Activated B cell treated with CpG ODN at 0.5 μM for 24 hours (primary cell): ENCODE measurements around the gene NME3. TPM values are rescaled to one million over a fixed set of nuclear protein-coding genes. Genes with fewer than 3 reads are reported as not detected.

ENCODE experiments used
- ATAC-seq: fragments of 200-7000 bp; cut with Tn5 transposase; one replicate; pipeline ENCODE4 v1.10.0; 2021; ENCODE audit warnings: low read depth, mild to moderate bottlenecking, moderate library complexity
- CTCF ChIA-PET: fragments of 350-600 bp; sonication (Branson Sonifier 250); formaldehyde crosslinking; loops from one replicate; lab custom pipeline; 2021; ENCODE audit warnings: antibody characterized with exemption; lab: Charles Lee
- POLR2A ChIA-PET: fragments of 350-600 bp; sonication (Branson Sonifier 250); formaldehyde crosslinking; loops from one replicate; lab custom pipeline; 2021; ENCODE audit warnings: antibody characterized with exemption; lab: Charles Lee
- DNase-seq: peaks from one replicate; pipeline ENCODE4 v3.0.0; 2022
- H3K27ac Mint-ChIP-seq: one replicate; pipeline ENCODE4 v1.8.0; 2020; ENCODE audit warnings: mixed read lengths
- H3K27me3 Mint-ChIP-seq: one replicate; pipeline ENCODE4 v1.8.0; 2021; ENCODE audit warnings: mixed read lengths
- H3K36me3 Mint-ChIP-seq: one replicate; pipeline ENCODE4 v1.8.0; 2021; ENCODE audit warnings: low read depth, mixed read lengths
- H3K4me1 Mint-ChIP-seq: one replicate; pipeline ENCODE4 v1.8.0; 2021; ENCODE audit warnings: mixed read lengths
- H3K4me3 Mint-ChIP-seq: one replicate; pipeline ENCODE4 v1.8.0; 2020; ENCODE audit warnings: mild to moderate bottlenecking, mixed read lengths
- H3K9me3 Mint-ChIP-seq: one replicate; pipeline ENCODE4 v1.8.0; 2020; ENCODE audit warnings: mixed read lengths
- intact Hi-C: fragments of 100-400 bp; cut with micrococcal nuclease; formaldehyde crosslinking; loops from one replicate; pipeline ENCODE4 v1.15.1; 2024
- total RNA-seq: library from RNA; stranded (reverse); gene quantifications from 2 replicates; pipeline ENCODE4 v1.2.3, GENCODE V29; 2022
- TF ChIP-seq, protein P1 (sequence below): fragments of 200-600 bp; IDR thresholded peaks from one replicate; pipeline ENCODE4 v1.8.0; 2022; ENCODE audit warnings: antibody characterized with exemption, mild to moderate bottlenecking

The NME3 gene
- total RNA-seq, 1 donor from 2014 or later: 57.8 TPM

DNA sequence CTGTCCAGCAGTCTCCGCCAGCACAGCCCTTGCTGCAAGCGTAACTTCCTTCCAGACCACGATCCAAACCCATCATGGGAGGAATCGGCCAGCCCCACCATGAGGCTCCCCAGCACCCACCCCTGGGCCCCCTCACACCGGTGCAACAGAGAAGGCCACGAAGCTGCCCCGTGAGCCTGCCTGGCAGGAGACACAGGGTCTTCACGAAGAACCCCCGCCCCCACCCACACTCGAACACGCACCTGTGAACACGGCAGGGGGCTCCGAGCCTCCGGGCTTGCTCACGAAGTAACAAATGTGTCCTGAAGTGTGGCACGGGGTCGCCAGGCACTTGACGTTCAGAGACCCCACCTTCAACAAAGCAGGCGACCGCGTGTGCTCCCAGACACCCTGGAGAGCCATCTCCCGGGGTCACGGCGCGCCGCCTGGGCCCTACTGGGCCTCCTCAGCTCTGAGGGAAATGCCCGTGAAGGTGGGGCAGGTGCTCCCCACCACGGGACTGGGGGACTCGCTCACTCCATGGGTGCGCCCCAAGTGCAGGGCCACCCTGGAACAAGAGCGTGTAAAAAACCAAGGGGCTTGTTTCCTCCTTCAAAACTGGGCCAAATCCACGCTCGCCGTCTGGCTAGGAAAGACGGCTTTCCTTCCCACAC, 47.7 kb upstream of the NME3 start:
- peaks cover 37% of the 10 kb centered on the region for H3K36me3 Mint-ChIP-seq
- no peaks in the 10 kb centered on the region for H3K9me3 Mint-ChIP-seq
- H3K4me3 Mint-ChIP-seq: no peak overlapping the region
- peak overlapping the region; percentile 7 for H3K27ac Mint-ChIP-seq
- ChIA-PET CTCF (no interaction called here), POLR2A (no interaction called here)
- H3K27me3 Mint-ChIP-seq: no peaks in the 10 kb centered on the region
- TF ChIP-seq, protein P1, sequence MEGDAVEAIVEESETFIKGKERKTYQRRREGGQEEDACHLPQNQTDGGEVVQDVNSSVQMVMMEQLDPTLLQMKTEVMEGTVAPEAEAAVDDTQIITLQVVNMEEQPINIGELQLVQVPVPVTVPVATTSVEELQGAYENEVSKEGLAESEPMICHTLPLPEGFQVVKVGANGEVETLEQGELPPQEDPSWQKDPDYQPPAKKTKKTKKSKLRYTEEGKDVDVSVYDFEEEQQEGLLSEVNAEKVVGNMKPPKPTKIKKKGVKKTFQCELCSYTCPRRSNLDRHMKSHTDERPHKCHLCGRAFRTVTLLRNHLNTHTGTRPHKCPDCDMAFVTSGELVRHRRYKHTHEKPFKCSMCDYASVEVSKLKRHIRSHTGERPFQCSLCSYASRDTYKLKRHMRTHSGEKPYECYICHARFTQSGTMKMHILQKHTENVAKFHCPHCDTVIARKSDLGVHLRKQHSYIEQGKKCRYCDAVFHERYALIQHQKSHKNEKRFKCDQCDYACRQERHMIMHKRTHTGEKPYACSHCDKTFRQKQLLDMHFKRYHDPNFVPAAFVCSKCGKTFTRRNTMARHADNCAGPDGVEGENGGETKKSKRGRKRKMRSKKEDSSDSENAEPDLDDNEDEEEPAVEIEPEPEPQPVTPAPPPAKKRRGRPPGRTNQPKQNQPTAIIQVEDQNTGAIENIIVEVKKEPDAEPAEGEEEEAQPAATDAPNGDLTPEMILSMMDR: no peak
- H3K4me1 Mint-ChIP-seq: peaks cover 3% of the 10 kb centered on the region
- intact Hi-C loops: no loop called here
- DNase-seq (no peak), ATAC-seq (no peak)

DNA sequence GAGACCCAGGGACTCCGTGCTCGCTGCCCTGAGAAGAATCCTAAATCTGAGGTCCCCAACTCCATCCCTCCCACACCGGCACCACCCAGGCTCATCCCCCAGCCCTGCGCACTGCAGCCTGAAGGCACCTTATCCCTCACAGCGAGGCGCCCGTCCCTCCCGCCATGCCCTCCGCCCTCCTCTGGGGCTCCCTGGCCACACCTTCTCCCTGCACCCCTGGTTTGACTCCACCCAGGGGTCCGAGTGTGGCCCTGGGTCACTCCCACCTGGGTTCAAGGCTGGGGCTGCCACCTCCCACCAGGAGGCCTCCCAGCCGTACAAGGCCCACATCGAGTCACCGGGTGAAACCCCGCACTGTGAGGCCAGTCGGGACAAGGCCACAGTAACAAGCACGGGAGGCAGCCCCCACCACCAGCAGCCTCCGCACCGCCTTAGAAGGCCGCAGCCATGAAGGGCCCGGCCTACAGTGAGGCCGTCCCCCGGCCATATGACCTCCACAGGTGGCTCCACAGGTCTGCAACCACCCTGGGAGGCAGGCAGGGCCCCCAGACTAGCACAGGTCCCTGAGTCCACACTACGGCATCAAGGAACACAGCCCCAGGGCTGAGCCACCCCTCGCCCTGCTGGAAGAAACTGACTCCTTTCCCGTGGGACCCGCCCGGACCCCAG, 47.0 kb upstream of the NME3 start:
- Mint-ChIP-seq H3K27ac (no peak overlapping the region), H3K36me3 (peaks cover 43% of the 10 kb centered on the region), H3K4me3 (no peak overlapping the region), H3K9me3 (no peaks in the 10 kb centered on the region), H3K4me1 (no peaks in the 10 kb centered on the region), H3K27me3 (no peaks in the 10 kb centered on the region)
- no peak for DNase-seq
- TF ChIP-seq, protein P1: no peak
- intact Hi-C loops: no loop called here
- ChIA-PET POLR2A (no interaction called here), CTCF (no interaction called here)
- ATAC-seq: no peak

DNA sequence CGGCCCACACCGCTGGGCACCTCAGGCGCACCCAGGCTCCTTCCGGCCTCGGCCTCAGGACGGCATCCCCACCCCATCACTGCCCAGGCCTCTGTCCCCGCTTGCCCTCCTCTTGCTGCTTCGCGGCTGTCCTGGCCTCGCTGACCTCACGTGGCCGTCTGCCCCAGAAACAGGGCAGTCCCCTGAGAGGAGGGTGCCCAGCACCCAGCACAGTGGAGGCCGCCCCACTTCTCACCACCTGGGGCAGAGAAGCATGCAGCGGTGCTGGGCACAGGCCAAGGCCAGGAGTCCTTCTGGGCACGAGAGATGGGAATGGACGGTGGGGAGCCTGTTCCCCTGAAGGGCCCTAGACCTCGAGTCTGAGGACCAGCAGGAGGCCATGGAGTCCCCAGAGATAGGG, 46.4 kb upstream of the NME3 start:
- Mint-ChIP-seq H3K36me3 (peaks cover 48% of the 10 kb centered on the region), H3K4me1 (no peaks in the 10 kb centered on the region), H3K9me3 (no peaks in the 10 kb centered on the region), H3K4me3 (no peak overlapping the region), H3K27ac (no peak overlapping the region), H3K27me3 (no peaks in the 10 kb centered on the region)
- intact Hi-C loops: no loop called here
- CTCF ChIA-PET: no interaction called here
- POLR2A ChIA-PET: no interaction called here
- DNase-seq: no peak
- ATAC-seq: no peak
- TF ChIP-seq, protein P1: no peak

DNA sequence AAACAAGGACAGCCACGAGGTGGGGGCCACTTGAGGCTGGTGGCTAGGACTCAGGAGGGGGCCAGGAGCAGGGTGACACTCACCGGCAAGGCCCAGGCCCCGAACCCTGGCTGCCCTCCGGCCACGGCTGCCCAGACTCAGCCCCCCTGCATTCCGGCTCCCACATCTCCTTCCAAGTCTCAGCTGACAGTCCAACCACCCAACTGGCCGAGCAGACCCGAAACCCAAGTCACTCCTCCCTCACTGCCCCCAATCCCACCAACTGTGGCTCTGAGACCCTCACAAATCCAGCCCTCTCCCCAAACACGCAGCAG, 45.9 kb upstream of the NME3 start:
- ATAC-seq (no peak), DNase-seq (no peak)
- ChIA-PET CTCF (no interaction called here), POLR2A (no interaction called here)
- TF ChIP-seq, protein P1: no peak
- Mint-ChIP-seq H3K4me1 (no peaks in the 10 kb centered on the region), H3K4me3 (no peak overlapping the region), H3K36me3 (peaks cover 45% of the 10 kb centered on the region), H3K27me3 (no peaks in the 10 kb centered on the region), H3K9me3 (no peaks in the 10 kb centered on the region), H3K27ac (no peak overlapping the region)
- intact Hi-C loops: no loop called here

DNA sequence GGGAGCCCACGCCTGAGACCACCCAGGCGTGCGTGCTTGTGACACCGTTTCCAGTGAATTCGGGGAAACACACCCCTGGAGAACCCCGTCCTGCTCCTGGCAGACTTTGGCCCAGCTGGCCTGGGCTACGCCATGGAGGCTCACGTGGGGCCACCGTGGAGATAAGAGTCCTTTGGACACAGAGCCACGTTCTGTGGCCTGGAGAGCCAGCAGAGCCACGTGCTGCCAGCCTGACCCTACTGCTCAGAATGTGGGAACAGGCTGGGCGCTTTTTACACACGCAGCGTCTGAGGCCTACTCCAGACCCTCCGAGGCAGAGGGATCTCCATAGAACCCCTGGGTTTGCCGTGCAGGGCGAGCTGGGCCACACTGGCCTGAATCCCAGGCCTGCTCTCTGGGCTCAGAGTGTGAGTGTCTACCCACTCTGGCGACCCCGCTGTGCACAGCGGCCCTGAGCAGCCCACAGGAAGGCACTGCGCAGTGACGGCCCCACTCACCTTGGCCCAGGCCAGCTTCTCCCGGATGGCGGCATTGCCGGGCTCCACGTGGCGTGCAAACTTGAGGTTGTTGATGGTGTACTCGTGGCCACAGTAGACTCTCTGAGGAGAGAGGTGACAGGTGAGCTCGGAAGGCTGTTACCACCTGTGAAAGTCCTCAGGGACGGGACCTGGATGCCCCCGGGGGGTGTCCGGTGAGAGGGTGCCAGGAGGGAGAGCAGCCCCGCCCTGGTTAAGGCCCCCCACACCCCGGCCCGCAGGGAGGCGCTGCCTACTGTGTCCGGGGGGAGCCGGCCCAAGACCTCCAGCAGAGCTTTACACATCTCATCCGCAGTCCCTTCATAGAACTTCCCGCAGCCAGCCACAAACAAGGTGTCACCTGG, 45.3 kb upstream of the NME3 start:
- peaks cover 45% of the 10 kb centered on the region for H3K36me3 Mint-ChIP-seq
- POLR2A ChIA-PET: no interaction called here
- no peaks in the 10 kb centered on the region for H3K4me1 Mint-ChIP-seq
- no peak for DNase-seq
- TF ChIP-seq, protein P1: no peak
- no peak for ATAC-seq
- intact Hi-C loops: no loop called here
- no peak overlapping the region for H3K4me3 Mint-ChIP-seq
- CTCF ChIA-PET: no interaction called here
- no peaks in the 10 kb centered on the region for H3K27me3 Mint-ChIP-seq
- no peak overlapping the region for H3K27ac Mint-ChIP-seq
- H3K9me3 Mint-ChIP-seq: no peaks in the 10 kb centered on the region
